AG10803 (cell line): ENCODE data around the gene NXN.
"Not testable (repeated sequence)": the region's sequence is repeated elsewhere in the genome, so short reads cannot be mapped to it uniquely, and the experiment has no call there.

ENCODE experiments used
- DNase-seq: peaks from one replicate; pipeline ENCODE4 v3.0.0; 2010; ENCODE audit warnings: low read depth
- H3K4me3 ChIP-seq: 2 replicates; pipeline ENCODE4 v1.5.1; 2011; ENCODE audit warnings: mild to moderate bottlenecking, low read length, control low read depth
- CTCF ChIP-seq: conservative IDR thresholded peaks from 2 replicates; pipeline ENCODE4 v1.5.1; 2011; ENCODE audit warnings: mild to moderate bottlenecking, low read length, control low read depth, inconsistent platforms

NXN gene

DNA sequence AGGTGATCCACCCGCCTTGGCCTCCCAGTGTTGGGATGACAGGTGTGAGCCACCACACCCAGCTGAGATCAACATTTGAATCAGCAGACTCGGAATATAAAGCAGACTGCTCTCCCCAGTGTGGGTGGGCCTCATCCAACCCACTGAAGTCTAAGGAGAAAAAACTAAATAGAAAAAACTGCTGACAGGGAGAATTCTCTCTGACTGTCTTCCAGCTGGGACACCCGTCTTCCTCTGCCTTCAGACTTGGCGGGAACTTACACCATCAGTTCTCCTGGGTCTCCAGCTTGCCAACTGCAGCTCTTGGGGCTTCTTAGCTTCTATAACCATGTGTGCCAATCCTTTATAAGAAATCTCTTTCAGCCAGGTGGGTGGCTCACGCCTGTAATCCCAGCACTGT lies 106.7 kb downstream of the NXN start:
- H3K4me3 ChIP-seq, result no peak overlapping the region
- no peak for DNase-seq
- TF ChIP-seq CTCF, result no peak

DNA sequence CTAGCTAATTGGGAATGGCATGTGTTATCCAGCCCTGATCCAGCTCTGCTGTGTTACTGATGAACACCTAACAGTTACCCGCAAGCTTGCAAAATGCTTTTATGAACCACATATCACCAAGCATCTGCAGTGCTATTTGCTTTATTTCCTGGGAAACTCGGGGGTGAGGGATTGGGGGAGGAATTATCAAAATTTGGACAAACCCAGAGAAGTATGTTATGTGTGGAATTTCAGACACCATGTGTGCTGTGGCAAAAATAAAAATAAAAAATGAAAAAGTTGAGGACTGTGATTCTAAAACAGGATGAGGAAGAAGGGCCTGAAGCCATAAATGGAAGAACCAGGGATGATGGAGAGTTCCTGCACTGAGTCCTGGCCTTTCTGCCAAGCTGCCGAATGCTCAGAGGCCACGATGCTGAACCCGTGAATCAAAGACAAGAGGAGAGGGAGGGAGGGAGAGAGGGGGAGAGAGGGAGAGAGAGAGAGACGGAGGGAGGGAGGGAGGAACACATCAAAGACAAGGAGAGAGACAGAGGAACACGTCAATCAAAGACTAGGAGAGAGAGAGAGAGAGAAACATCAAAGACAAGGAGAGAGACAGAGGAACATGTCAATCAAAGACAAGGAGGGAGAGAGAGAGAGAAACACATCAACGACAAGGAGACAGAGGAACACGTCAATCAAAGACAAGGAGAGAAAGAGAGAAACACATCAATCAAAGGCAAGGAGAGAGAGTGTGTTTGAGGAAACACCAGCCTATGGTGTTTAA lies 107.6 kb downstream of the NXN start:
- no peak for TF ChIP-seq CTCF
- DNase-seq, result peak; percentile 65
- no peak overlapping the region for H3K4me3 ChIP-seq

DNA sequence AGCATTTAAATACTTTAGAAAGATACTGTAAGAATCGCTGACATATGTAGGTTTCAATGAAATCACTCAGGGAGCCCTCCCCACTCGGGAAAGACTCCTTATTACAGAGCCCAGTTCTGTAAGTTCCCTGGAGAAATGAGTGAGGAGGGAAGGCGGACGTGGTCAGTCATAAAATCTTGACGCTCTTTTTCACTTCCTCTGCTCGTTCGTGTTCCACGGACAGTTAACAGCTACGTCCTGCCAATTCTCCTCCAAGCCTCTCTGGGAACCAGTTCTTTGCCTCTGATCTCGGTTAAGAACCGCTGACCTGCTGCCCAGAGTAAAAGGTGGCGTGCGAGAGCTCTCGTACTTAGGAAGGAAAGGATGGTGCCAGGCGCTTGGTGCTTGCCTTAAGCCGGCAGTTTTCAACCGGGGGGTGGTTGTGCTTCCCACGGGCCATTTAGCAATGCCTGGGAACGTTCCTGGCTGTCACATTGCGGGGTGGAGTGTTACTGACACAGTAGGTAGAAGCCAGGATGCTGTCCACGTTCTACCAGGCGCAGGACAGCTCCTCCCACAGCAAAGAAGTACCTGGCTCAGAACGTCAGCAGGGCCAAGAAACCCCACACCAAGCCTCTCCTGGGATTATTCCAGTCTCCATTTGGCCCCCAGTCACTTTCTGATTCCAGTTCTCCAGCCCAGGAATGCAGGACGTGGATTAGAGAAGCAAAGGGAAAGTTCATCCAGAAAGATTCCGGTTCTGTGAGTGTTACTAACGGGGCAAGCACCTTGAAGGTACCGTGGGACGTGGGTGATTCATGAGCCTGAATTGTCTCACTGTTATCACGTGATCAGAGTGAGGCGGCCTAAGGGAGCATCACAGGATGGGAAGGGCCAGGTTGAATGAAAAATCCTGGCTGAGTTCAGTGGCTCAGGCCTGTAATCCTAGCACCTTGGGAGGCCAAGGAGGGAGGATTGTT lies 109.7 kb downstream of the NXN start:
- DNase-seq, result peak; percentile 83
- peak overlapping the region; percentile 40 for H3K4me3 ChIP-seq
- TF ChIP-seq CTCF, result no peak

GRCh38 chr17:869086-869485 lies 110.5 kb downstream of the NXN start:
- H3K4me3 ChIP-seq, result peak overlapping the region; percentile 26
- peak; percentile 82 for DNase-seq
- no peak for TF ChIP-seq CTCF

DNA sequence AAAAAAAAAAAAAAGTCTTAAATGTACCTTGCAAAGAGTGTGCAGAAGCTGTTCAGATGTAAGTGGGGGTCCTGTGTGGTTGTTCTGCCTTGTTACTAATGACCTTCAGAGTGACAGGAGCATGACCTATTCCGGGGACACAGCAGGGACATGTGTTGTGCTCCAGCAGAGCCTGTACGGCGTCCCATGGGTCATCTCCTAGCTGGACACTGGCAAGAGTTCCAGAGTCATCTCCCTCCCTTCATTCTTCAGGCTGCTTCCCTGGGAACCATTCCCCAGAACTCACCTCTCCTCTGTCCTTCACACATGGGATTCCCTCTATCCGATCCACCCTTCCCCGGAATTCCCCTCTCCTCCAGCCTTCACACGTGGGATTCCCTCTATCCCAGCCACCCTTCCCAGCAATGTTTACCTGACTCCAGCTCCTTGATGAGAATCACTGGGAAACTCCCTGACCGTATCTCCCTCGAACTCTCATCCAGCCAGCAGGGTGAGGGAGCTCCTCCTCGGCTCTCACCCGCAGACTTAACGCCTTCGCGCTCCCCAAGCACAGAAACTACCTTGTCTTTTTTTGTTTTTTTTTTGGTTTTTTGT lies 111.6 kb downstream of the NXN start:
- no peak overlapping the region for H3K4me3 ChIP-seq
- no peak for TF ChIP-seq CTCF
- DNase-seq, result no peak

DNA sequence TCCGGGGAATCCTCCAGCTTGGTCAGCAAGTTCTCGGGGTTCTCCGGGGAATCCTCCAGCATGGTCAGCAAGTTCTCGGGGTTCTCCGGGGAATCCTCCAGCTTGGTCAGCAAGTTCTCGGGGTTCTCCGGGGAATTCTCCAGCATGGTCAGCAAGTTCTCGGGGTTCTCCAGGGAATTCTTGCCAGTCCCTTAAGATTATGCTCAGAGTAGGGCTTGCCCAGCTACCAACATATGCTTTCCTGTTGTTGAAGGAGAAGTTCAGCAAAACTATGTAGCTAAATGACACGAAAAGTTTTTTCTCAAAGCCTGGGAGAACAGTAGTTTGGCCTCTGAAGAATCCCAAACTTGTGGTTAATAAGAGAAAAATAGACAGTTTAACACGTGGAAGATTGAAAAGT lies 112.3 kb downstream of the NXN start:
- not testable (repeated sequence) for DNase-seq, H3K4me3 ChIP-seq

DNA sequence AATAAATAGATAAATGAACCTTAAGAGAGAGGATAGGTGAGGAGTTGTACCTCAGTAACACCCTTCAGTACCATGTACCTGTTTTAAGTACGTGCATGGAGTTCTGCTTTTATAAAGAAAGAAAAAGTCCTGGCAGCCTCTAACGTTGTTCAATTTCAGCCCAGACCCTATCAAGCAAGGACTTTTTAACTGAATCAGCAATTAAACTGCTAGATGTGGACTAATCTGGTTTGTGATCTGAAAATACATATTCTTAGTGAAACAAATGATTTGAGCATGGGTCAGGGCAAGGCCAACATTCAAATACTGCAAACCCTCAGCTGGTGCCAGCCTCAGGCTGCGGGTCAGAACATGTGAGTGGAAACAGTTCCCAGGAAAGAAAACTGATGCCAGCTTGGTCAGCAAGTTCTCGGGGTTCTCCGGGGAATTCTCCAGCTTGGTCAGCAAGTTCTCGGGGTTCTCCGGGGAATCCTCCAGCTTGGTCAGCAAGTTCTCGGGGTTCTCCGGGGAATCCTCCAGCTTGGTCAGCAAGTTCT lies 112.9 kb downstream of the NXN start:
- TF ChIP-seq CTCF, result no peak
- no peak overlapping the region for H3K4me3 ChIP-seq
- DNase-seq, result no peak
